ENCODE results near the gene CDCA5.
"Not testable (repeated sequence)": the region's sequence is repeated elsewhere in the genome, so short reads cannot be mapped to it uniquely, and the experiment has no call there.

The CDCA5 gene

DNA sequence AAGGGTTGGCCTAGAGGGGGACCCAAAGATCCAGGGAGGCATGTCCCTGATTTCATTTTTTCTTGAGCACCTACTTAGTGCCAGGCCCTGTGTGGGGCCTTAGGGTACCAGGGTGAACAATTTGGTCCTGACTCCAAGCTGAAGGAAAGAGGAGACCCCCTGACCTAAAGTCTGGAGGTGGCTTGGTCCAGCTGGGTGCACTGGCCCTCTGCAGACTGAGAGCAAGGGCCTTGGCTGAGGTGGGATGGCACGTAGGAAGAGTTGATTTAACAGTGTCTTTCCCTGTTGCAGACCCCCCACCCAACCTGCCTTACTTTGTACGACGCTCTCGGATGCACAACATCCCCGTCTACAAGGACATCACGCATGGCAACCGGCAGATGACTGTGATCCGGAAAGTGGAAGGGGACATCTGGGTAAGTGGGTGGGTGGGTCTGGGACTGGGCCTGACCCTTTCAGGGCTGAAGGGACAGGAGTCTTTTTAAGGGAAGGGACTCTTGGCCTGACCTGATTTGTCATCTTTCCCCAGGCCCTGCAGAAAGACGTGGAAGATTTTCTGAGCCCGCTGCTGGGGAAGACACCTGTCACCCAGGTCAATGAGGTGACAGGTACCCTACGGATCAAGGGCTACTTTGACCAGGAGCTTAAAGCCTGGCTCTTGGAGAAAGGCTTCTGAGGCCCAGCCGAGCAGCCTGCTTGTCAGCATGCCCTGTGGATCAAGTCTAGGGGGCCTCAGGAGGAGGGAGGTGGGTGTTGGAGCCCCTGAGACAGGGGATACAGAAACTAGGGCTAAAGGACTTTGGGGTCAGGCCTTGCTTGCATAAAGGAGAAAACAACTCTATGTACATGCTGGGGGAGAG lies 41.6 kb upstream of the CDCA5 start:
- H3K9me3 Mint-ChIP-seq = no peaks in the 10 kb centered on the region
- no peak overlapping the region for H3K4me3 Mint-ChIP-seq
- H3K27me3 Mint-ChIP-seq = no peaks in the 10 kb centered on the region
- ATAC-seq (ENCODE audit: low read depth) (no peak), DNase-seq (ENCODE audit: low spot score in 2 of 2) (no peak)
- H3K27ac Mint-ChIP-seq = no peak overlapping the region
- H3K36me3 Mint-ChIP-seq = peaks cover 24% of the 10 kb centered on the region
- peaks cover 30% of the 10 kb centered on the region for H3K4me1 Mint-ChIP-seq

GRCh38 chr11:65124480-65125196 lies 40.8 kb upstream of the CDCA5 start:
- Mint-ChIP-seq H3K4me3 (no peak overlapping the region), H3K27ac (no peak overlapping the region), H3K9me3 (no peaks in the 10 kb centered on the region), H3K4me1 (peaks cover 22% of the 10 kb centered on the region), H3K27me3 (no peaks in the 10 kb centered on the region), H3K36me3 (peaks cover 21% of the 10 kb centered on the region)
- DNase-seq (ENCODE audit: low spot score in 2 of 2) (no peak), ATAC-seq (ENCODE audit: low read depth) (no peak)

GRCh38 chr11:65121865-65122696 lies 38.2 kb upstream of the CDCA5 start, which contains the start of the genes FAU and MRPL49:
FAU (minus strand) TSS chr11:65122134; CDS start chr11:65121813, 321 bp downstream.
MRPL49 (plus strand) TSS chr11:65122321; CDS start chr11:65122347, 26 bp downstream.
- Mint-ChIP-seq H3K36me3 (peaks cover 29% of the 10 kb centered on the region), H3K4me1 (peaks cover 21% of the 10 kb centered on the region), H3K9me3 (no peaks in the 10 kb centered on the region), H3K27ac (peak within 1 kb of the TSS; percentile 100), H3K4me3 (peak within 1 kb of the TSS; percentile 98), H3K27me3 (no peaks in the 10 kb centered on the region)
- peak; percentile 90 to 98 for DNase-seq (ENCODE audit: low spot score in 2 of 2)
- ATAC-seq (ENCODE audit: low read depth) = peak; percentile 77

- peaks cover 24% of the 10 kb centered on the region for H3K36me3 Mint-ChIP-seq
- no peak for ATAC-seq (ENCODE audit: low read depth)
- H3K4me3 Mint-ChIP-seq = peak overlapping the region; percentile 98
- DNase-seq (ENCODE audit: low spot score in 2 of 2) = peak in 1 of 2 donors; percentile 23
- H3K9me3 Mint-ChIP-seq = no peaks in the 10 kb centered on the region
- no peaks in the 10 kb centered on the region for H3K27me3 Mint-ChIP-seq
- peak overlapping the region; percentile 100 for H3K27ac Mint-ChIP-seq
- peaks cover 18% of the 10 kb centered on the region for H3K4me1 Mint-ChIP-seq
Measured at GRCh38 chr11:65121447-65121864, 37.6 kb upstream of the CDCA5 start.

DNA sequence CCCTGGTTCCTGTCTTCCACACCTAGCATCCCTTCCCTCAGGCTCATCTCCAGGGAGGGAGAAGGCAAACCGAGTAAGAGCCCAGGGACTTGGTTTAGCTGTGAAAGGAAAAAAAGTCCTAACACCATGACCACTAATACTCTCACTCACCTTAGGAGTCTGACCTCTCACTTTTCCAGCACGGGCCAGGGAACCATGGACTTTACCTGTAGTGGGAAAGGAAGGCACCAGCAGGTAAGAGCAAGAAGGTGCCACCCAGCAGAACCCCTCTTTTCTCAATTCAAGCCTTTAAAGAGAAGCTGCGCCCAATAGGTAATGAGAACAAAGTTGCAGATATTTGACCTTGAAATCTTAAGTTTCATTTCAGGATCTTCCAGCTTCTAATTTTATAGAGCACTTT lies 37.0 kb upstream of the CDCA5 start:
- DNase-seq (ENCODE audit: low spot score in 2 of 2) (no peak), ATAC-seq (ENCODE audit: low read depth) (no peak)
- H3K4me1 Mint-ChIP-seq = peaks cover 19% of the 10 kb centered on the region

DNA sequence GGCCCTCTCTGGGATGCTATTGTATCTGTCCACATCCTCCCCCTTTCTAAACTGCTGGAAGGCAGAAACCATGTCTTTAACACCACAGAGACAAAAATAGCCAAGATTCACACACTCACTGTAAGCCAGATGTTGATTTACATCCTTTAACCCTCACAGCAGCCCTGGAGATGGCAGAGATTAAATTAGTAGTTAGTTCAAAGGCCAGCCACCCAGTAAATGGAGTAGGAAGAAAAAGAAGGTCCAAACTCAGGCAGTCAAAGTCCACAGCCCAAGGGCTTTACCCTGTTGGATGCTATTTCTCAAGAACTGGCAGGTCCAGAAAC lies 35.8 kb upstream of the CDCA5 start:
- Mint-ChIP-seq H3K4me1 (peaks cover 19% of the 10 kb centered on the region), H3K9me3 (no peaks in the 10 kb centered on the region), H3K27ac (no peak overlapping the region), H3K27me3 (no peaks in the 10 kb centered on the region), H3K4me3 (no peak overlapping the region), H3K36me3 (peaks cover 20% of the 10 kb centered on the region)
- ATAC-seq (ENCODE audit: low read depth) (no peak), DNase-seq (ENCODE audit: low spot score in 2 of 2) (no peak)

More for the DNA sequence above, 37.0 kb upstream of the CDCA5 start:
- peak overlapping the region; percentile 98 for H3K4me3 Mint-ChIP-seq
- no peaks in the 10 kb centered on the region for H3K27me3 Mint-ChIP-seq
- H3K36me3 Mint-ChIP-seq = peaks cover 22% of the 10 kb centered on the region
- no peaks in the 10 kb centered on the region for H3K9me3 Mint-ChIP-seq
- peak overlapping the region; percentile 100 for H3K27ac Mint-ChIP-seq

GRCh38 chr11:65118891-65119669 lies 35.2 kb upstream of the CDCA5 start:
- H3K4me3 Mint-ChIP-seq = not testable (repeated sequence)
- Mint-ChIP-seq H3K36me3 (peaks cover 20% of the 10 kb centered on the region), H3K4me1 (peaks cover 19% of the 10 kb centered on the region)

DNA sequence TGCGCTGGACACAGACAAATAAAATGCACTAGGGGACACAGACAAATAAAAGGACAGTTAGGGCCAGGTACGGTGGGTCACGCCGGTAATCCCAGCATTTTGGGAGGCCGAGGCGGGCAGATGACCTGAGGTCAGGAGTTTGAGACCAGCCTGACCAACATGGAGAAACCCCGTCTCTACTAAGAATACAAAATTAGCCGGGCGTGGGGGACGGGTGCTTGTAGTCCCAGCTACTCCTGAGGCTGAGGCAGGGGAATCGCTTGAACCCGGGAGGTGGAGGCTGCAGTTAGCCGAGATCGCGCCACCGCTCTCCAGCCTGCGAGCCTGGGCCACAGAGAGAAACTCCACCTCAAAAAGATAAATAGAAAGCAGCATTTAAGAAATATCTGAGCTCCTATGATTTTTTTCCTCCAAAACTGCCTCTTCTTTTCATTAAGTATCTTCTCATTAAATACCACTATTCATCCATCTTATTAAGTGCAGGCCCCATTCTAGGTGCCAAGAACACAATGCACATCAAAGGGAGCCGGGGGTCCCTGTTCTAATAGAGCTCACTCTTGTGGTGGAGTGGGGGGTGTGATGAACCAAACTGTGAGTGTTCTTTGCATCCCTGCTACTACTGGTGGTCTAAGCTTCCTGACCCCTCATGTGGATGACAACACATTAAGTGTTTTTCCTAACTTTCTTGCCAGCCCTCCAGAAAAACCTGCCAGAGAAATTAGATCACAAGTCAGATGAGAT lies 34.4 kb upstream of the CDCA5 start:
- no peaks in the 10 kb centered on the region for H3K9me3 Mint-ChIP-seq
- peak overlapping the region; percentile 88 for H3K4me3 Mint-ChIP-seq

More at GRCh38 chr11:65118891-65119669, 35.2 kb upstream of the CDCA5 start:
- H3K27ac Mint-ChIP-seq = peak overlapping the region; percentile 64
- not testable (repeated sequence) for H3K27me3 Mint-ChIP-seq; H3K9me3 Mint-ChIP-seq; ATAC-seq (ENCODE audit: low read depth); DNase-seq (ENCODE audit: low spot score in 2 of 2)

DNA sequence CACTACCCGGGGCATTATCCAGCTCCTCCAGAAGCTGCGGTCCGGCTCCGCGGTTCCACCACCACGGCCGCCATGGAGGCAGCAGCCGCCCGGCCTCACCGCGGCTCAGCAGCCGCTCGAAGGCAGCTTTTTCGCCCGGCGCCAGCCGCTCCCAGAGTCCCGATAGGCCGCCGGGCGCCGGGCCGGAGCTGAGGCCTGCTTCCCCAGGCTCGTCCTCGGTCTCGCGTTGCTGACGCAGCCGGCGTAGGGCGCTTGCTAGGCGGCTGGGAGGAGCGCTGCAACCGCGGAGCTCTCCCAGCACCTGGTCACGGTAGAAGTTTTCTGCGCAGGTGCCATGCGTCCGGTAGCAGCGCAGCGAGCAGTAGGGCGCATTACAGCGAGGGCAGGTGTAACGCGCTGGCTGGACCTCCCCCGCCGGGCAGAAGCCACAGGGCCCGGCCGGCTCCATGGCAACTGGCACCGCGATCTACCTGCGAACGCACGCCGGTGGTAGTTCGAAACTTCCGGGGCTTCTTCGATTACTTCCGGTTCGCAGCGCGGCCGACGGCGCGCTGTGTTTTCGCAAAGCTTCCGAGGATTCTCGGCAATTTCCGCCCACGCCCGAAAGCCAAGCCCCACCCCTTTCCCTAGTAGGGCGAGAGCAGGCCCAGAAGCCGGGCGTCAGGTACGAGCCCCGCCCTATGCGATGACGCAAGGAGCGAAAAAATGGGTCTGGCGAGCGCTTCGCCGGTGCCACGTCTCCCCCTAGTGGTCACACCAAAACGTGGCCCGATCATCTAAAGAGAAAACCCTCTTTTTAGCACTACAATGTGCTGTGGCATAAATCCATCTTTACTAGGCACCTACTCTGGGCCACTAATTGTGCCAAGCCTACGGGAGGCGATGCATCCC lies 33.6 kb upstream of the CDCA5 start, which contains the start of gene ZNHIT2:
TSS of gene ZNHIT2 (minus strand) at position 496 of the 891 bp plus-strand sequence. CDS start at position 448, 48 bp downstream.
- ATAC-seq (ENCODE audit: low read depth) (peak; percentile 67), DNase-seq (ENCODE audit: low spot score in 2 of 2) (peak; percentile 98 to 99)
- H3K27ac Mint-ChIP-seq = peak within 1 kb of the TSS; percentile 95
- peaks cover 20% of the 10 kb centered on the region for H3K36me3 Mint-ChIP-seq
- no peaks in the 10 kb centered on the region for H3K27me3 Mint-ChIP-seq
- H3K4me1 Mint-ChIP-seq = peaks cover 26% of the 10 kb centered on the region
- peak within 1 kb of the TSS; percentile 88 for H3K4me3 Mint-ChIP-seq
- H3K9me3 Mint-ChIP-seq = no peaks in the 10 kb centered on the region

More for the DNA sequence above, 34.4 kb upstream of the CDCA5 start:
- ATAC-seq (ENCODE audit: low read depth) (no peak), DNase-seq (ENCODE audit: low spot score in 2 of 2) (no peak)
- H3K27ac Mint-ChIP-seq = peak overlapping the region; percentile 95
- peaks cover 20% of the 10 kb centered on the region for H3K36me3 Mint-ChIP-seq
- H3K4me1 Mint-ChIP-seq = peaks cover 22% of the 10 kb centered on the region
- H3K27me3 Mint-ChIP-seq = no peaks in the 10 kb centered on the region

DNA sequence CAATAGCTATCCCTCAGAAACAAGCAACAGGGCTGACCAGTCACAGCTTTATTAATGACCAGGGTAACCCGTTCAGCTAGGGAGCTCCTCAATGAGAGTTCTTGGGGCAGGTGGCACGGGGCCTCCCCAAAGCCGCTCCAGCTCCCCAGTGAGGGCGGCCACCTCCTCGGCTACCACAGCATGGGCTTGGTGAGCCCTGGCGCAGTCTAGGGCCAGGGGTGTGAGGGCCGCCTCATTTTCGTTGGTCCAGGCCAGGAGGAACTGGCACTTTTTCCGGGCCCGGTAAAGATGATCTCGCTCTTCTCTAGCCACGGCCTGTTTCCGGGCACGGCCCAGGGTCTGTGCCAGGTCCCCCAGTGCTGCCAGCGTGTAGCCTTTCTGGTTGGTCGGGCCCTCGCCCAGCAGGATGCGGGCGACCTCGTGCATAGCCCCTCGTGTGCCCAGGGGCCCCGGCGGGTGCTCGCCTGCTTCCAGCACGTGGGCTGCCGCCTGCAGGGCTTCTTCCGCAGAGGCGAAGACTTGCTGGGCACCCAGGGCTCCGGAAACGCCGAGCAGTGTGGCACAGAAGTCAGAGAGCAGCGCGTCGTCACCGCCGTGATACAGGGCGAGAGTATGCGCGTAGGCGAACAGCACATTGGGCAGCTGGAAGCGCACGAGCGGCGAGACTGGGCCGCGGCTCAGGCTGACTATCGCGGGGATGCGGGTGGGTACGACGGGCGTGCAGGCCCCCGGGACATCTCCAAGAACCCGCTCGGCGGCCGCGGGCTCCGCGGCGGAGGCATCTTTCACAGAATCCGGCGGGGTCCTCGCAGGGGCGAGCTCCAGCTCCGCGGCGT lies 32.7 kb upstream of the CDCA5 start:
- peak overlapping the region; percentile 88 for H3K4me3 Mint-ChIP-seq

More for the DNA sequence above, 32.7 kb upstream of the CDCA5 start:
- H3K9me3 Mint-ChIP-seq = no peaks in the 10 kb centered on the region
- peak overlapping the region; percentile 95 for H3K27ac Mint-ChIP-seq
- peak; percentile 2 for ATAC-seq (ENCODE audit: low read depth)
- H3K36me3 Mint-ChIP-seq = peaks cover 15% of the 10 kb centered on the region
- peak in 1 of 2 donors; percentile 38 for DNase-seq (ENCODE audit: low spot score in 2 of 2)
- no peaks in the 10 kb centered on the region for H3K27me3 Mint-ChIP-seq
- H3K4me1 Mint-ChIP-seq = peaks cover 23% of the 10 kb centered on the region

All from memory B cell (primary cell).